GM19193 (cell line): Measurements from ENCODE around the gene IFT74.

Experiments
- POLR2A ChIP-seq: IDR thresholded peaks from 4 replicates; pipeline ENCODE4 v1.6.1; 2011; ENCODE audit not compliant: insufficient read depth, insufficient read length; ENCODE audit errors: extremely low read depth

Gene IFT74

DNA sequence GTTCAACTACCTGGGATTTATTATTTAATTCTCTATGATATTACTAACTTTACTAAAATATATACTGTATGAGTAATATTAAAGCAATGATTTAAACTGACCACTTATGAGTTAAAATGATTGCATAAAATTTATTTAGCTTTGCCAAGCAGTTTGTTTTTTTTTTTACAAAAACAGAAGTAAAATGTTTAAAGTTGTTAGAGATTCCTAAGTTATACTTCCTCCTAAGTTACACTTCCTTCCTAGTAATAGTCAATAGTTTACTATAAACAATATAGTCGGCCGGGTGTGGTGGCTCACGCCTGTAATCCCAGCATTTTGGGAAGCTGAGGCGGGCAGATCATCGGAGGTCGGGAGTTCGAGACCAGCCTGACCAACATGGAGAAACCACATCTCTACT, 73.0 kb downstream of the IFT74 start:
- TF ChIP-seq POLR2A, result no peak

- TF ChIP-seq POLR2A, result no peak
Measured at GRCh38 chr9:27033815-27034403, 77.7 kb downstream of the IFT74 start.

DNA sequence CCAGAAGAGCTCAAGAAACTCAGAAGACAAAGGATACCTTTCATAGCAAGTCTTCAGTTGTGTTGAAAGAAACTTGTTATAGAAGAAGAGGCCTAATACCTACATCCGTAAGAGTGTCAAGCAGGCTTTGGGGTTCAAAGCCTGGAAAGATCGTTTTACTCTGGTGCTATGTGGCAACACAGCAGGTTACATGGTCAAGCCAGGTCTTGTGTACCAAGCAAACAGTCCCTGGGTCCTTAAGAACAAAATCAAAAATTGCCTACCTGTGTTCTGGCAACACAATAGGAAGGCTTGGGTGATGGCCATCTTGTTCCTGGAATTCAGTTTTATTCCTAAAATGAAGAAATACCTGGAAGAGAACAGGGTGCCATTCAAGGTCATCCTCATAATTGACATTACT, 81.3 kb downstream of the IFT74 start:
- no peak for TF ChIP-seq POLR2A

GRCh38 chr9:27041746-27042145, 85.5 kb downstream of the IFT74 start:
- no peak for TF ChIP-seq POLR2A

- no peak for TF ChIP-seq POLR2A
Measured at GRCh38 chr9:27042476-27042875, 86.3 kb downstream of the IFT74 start.

GRCh38 chr9:27043176-27043575, 87.0 kb downstream of the IFT74 start:
- no peak for TF ChIP-seq POLR2A

DNA sequence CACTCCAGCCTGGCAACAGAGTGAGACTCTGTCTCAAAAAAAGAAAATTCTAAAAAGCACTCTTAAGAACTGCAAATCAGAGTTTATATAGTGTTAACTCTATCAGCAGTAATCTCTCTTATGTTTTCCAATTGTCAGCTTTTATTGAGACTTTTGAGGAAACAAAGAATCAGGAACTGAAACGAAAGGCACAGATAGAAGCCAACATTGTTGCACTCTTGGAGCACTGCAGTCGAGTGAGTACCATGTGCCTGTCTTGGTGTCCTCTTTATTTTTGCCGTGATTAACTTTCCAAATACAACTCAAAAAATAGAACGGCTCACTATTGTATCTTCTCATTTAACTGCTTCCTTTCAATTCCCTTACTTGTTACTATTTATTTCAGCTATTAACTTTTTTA, 90.9 kb downstream of the IFT74 start:
- TF ChIP-seq POLR2A, result no peak

GRCh38 chr9:27053369-27054022, 97.3 kb downstream of the IFT74 start:
- no peak for TF ChIP-seq POLR2A

GRCh38 chr9:27054125-27054524, 97.9 kb downstream of the IFT74 start:
- TF ChIP-seq POLR2A, result no peak

DNA sequence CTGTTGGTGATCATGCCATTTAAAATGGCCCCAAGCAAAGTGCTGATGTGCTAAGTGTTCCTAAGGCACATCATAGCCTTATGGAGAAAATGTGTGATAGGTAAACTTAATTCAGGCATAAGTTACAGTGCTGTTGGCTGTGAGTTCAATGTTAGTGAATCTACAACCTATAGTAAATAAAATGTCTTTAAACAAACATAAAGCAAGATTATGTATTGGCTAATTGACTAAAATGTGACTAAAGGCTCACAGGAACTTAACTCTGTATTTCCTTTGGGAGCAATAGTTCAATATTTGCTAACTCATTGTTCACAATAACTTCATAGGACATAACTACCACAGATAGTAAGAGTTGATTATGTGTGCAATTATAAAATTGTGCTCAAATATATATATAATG, 98.6 kb downstream of the IFT74 start:
- no peak for TF ChIP-seq POLR2A

DNA sequence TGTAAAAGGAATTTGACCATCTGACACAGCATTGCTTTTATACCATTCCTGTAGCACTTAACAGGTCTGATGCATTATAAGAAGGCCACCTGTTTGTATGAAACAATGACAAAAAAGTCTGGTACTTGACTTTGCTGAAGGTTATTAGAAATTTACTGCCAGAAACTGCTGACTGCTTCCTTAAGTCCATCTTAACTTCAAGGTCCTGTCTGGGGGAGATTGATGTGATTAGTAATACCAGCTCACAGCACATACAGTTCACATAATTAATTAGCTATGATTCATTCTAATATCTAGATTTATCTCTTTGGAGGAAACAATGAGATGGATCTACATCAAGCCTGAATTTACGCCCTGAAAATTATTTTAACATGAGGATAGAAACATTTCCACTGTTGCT, 103.2 kb downstream of the IFT74 start:
- TF ChIP-seq POLR2A, result no peak

- TF ChIP-seq POLR2A, result no peak
Measured at GRCh38 chr9:27059907-27060306, 103.7 kb downstream of the IFT74 start.

DNA sequence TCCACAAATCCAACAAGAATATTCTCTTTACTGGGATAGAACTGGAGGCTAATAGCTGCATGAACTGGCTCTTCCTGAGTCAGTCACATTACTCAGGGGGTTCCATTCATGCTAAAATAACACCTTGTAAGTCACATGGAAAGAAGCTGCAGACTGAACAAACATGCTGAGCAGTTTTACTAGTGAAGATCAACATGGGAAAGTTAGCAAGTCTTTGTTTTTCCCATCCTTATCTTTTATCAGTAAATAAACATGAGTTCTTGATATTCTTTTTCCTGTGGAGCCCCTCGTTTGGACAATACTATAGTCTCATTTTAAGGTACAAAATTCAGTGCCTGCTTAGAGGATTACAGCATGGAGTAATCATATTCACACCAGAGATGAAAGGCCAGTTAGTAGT, 109.1 kb downstream of the IFT74 start:
- no peak for TF ChIP-seq POLR2A

GRCh38 chr9:27073841-27074728, 117.9 kb downstream of the IFT74 start:
- no peak for TF ChIP-seq POLR2A

DNA sequence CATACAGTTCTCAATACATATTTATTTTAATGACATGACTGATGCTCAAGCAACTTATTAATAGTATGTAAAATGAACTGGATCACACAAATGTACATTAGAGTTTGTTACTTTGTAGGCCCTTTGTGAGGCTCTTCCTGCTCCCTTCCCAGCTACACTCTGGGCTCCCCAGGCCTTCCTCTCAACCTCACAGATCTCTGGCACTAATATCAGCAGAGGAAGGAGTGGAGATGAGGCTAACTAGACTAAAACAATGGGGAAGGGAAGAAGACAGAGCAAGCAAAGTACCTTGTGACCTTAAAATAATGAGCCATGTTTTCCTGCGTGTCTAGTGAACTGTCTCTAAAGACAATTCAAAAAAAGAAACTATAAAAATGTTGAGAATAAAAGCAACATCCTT, 122.5 kb downstream of the IFT74 start:
- no peak for TF ChIP-seq POLR2A

DNA sequence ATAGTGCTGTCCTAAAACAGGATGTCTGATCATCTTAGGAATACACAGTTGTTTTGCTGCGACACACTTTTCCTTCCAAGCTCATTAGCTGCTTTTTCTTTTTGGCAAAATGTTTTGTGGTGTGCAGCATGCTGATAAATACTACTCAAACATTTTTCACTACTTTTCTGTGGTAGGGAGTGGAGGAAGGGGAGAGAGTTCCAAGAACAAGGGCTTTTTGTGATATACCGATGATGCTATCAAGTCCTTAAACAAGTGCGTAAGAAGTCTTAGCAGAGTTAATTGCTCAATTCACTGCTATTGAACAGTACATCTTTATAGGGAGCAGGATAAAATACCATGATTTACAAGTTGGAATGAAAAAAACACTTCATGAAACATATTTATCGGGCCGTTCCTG, 129.2 kb downstream of the IFT74 start:
- TF ChIP-seq POLR2A, result no peak

GRCh38 chr9:27086818-27087680, 130.8 kb downstream of the IFT74 start:
- TF ChIP-seq POLR2A, result no peak
